ENCODE results near the gene STOML2. TPM values are rescaled to one million over a fixed set of nuclear protein-coding genes. Genes with fewer than 3 reads are reported as not detected.

Gene STOML2
- total and polyA plus RNA-seq, 2 donors from 2014 or later = 81.9 to 150 TPM

- DNase-seq = no peak
- Histone ChIP-seq H3K9me3 (ENCODE audit: control insufficient read depth in 2 of 3, insufficient read depth in 1 of 3, low read length in 3 of 3) (no peaks in the 10 kb centered on the region), H3K27ac (ENCODE audit: low read depth in 2 of 2, low read length in 2 of 2) (peak overlapping the region; percentile 28 to 80), H3K4me1 (ENCODE audit: control insufficient read depth in 2 of 3, insufficient read depth in 2 of 3, low read depth in 1 of 3, low read length in 3 of 3) (peaks cover 11 to 20% (median 15%) of the 10 kb centered on the region in 3 donors), H3K9ac (ENCODE audit: low read length in 3 of 3) (peak overlapping the region in 2 of 3 donors; percentile 72 to 100), H3K36me3 (ENCODE audit: control insufficient read depth in 2 of 3, insufficient read depth in 3 of 3, low read length in 3 of 3) (peaks cover 8 to 38% (median 25%) of the 10 kb centered on the region in 3 donors), H3K4me3 (ENCODE audit: low read length in 3 of 3) (peak overlapping the region; percentile 83 to 99 (median 90)), H3K27me3 (ENCODE audit: control insufficient read depth, insufficient read depth, low read length) (no peaks in the 10 kb centered on the region)
- no peak for FAIRE-seq
- TF ChIP-seq CTCF (IDR thresholded peaks at IDR 0.05; ENCODE audit: borderline replicate concordance, extremely low read depth, insufficient read depth) = no peak
- intact Hi-C loops (cut with DNase I) = no loop called here
Observed at GRCh38 chr9:35103660-35104191, 795 bp upstream of the STOML2 start.

- no peak for FAIRE-seq
- Histone ChIP-seq H3K4me3 (ENCODE audit: low read length in 3 of 3) (peak overlapping the region; percentile 83 to 99 (median 90)), H3K27me3 (ENCODE audit: control insufficient read depth, insufficient read depth, low read length) (no peaks in the 10 kb centered on the region), H3K27ac (ENCODE audit: low read depth in 2 of 2, low read length in 2 of 2) (peak overlapping the region; percentile 80 to 82), H3K9me3 (ENCODE audit: control insufficient read depth in 2 of 3, insufficient read depth in 1 of 3, low read length in 3 of 3) (no peaks in the 10 kb centered on the region), H3K9ac (ENCODE audit: low read length in 3 of 3) (peak overlapping the region; percentile 88 to 100 (median 93)), H3K36me3 (ENCODE audit: control insufficient read depth in 2 of 3, insufficient read depth in 3 of 3, low read length in 3 of 3) (peaks cover 8 to 28% (median 21%) of the 10 kb centered on the region in 3 donors), H3K4me1 (ENCODE audit: control insufficient read depth in 2 of 3, insufficient read depth in 2 of 3, low read depth in 1 of 3, low read length in 3 of 3) (peaks cover 11 to 20% (median 15%) of the 10 kb centered on the region in 3 donors)
- no peak for TF ChIP-seq CTCF (IDR thresholded peaks at IDR 0.05; ENCODE audit: borderline replicate concordance, extremely low read depth, insufficient read depth)
- DNase-seq = peak in 1 of 5 donors; percentile 85
- intact Hi-C loops (cut with DNase I) = no loop called here
Observed at GRCh38 chr9:35102465-35102768, 514 bp downstream of the STOML2 start.

GRCh38 chr9:35097573-35097972 is 5.4 kb downstream of the STOML2 start:
- Histone ChIP-seq H3K9me3 (ENCODE audit: control insufficient read depth in 2 of 3, insufficient read depth in 1 of 3, low read length in 3 of 3) (no peaks in the 10 kb centered on the region), H3K9ac (ENCODE audit: low read length in 3 of 3) (no peak overlapping the region), H3K4me3 (ENCODE audit: low read length in 3 of 3) (no peak overlapping the region), H3K36me3 (ENCODE audit: control insufficient read depth in 2 of 3, insufficient read depth in 3 of 3, low read length in 3 of 3) (peaks cover 7 to 27% (median 14%) of the 10 kb centered on the region in 3 donors), H3K4me1 (ENCODE audit: control insufficient read depth in 2 of 3, insufficient read depth in 2 of 3, low read depth in 1 of 3, low read length in 3 of 3) (peaks cover 6 to 16% (median 7%) of the 10 kb centered on the region in 3 donors), H3K27me3 (ENCODE audit: control insufficient read depth, insufficient read depth, low read length) (no peaks in the 10 kb centered on the region), H3K27ac (ENCODE audit: low read depth in 2 of 2, low read length in 2 of 2) (no peak overlapping the region)
- FAIRE-seq (no peak), DNase-seq (no peak)
- TF ChIP-seq CTCF (IDR thresholded peaks at IDR 0.05; ENCODE audit: borderline replicate concordance, extremely low read depth, insufficient read depth) = no peak
- intact Hi-C loops (cut with DNase I) = no loop called here
